Endothelial cell of umbilical vein (primary cell): ENCODE results near the gene ARHGEF7.

Experiments used
- CTCF ChIP-seq, 2 donors: IDR thresholded peaks; 1 replicate in 1 of 2; 2 replicates in 1 of 2; pipeline ENCODE4 v1.5.1; 2011; ENCODE audit warnings: low read length in 2 of 2, mild to moderate bottlenecking in 2 of 2, moderate library complexity in 2 of 2, control low read depth in 1 of 2, inconsistent platforms in 1 of 2, low read depth in 1 of 2; ENCODE audit not compliant: insufficient read depth in 1 of 2; ENCODE audit errors: extremely low read depth in 1 of 2
- EZH2 ChIP-seq: IDR thresholded peaks from 2 replicates; pipeline ENCODE4 v1.6.1; 2012; ENCODE audit warnings: borderline replicate concordance, low read depth, mild to moderate bottlenecking, moderate library complexity, low read length, inconsistent platforms; ENCODE audit not compliant: severe bottlenecking
- MYC ChIP-seq: IDR thresholded peaks from one replicate; pipeline ENCODE4 v1.6.1; 2011; ENCODE audit warnings: mild to moderate bottlenecking, low read depth, low read length
- POLR2A ChIP-seq: IDR thresholded peaks from 2 replicates; pipeline ENCODE4 v1.6.1; 2012; ENCODE audit warnings: low read depth, mild to moderate bottlenecking, control low read depth, low read length
- POLR2AphosphoS5 ChIP-seq: IDR thresholded peaks from 2 replicates; pipeline ENCODE4 v1.6.1; 2012; ENCODE audit warnings: low read depth, mild to moderate bottlenecking, control low read depth, low read length, moderate library complexity; ENCODE audit not compliant: insufficient read depth

GRCh38 chr13:111286749-111287148 is 171.6 kb downstream of the ARHGEF7 start:
- no peak for TF ChIP-seq CTCF (IDR thresholded peaks at IDR 0.05; ENCODE audit: extremely low read depth in 1 of 2, insufficient read depth in 1 of 2, low read depth in 1 of 2, low read length in 2 of 2)
- no peak for TF ChIP-seq POLR2A
- no peak for TF ChIP-seq EZH2
- no peak for TF ChIP-seq POLR2AphosphoS5
- TF ChIP-seq MYC: no peak
